Urinary bladder (tissue), 4 donors: ENCODE measurements around the gene SCML2. TPM values are rescaled to one million over a fixed set of nuclear protein-coding genes. Genes with fewer than 3 reads are reported as not detected.
"Not testable (repeated sequence)": the region's sequence is repeated elsewhere in the genome, so short reads cannot be mapped to it uniquely, and the experiment has no call there.

Experiments
- DNase-seq: peaks from one replicate; pipeline ENCODE4 v3.0.0-alpha.2; 2015; ENCODE audit errors: extremely low spot score
- H3K27ac ChIP-seq: one replicate; pipeline ENCODE4 v1.5.1; 2013; ENCODE audit warnings: low read depth, mild to moderate bottlenecking, moderate library complexity
- H3K36me3 ChIP-seq: one replicate; pipeline ENCODE4 v1.6.1; 2013; ENCODE audit warnings: mild to moderate bottlenecking, moderate library complexity; ENCODE audit not compliant: insufficient read depth
- H3K4me1 ChIP-seq: one replicate; pipeline ENCODE4 v1.6.1; 2013; ENCODE audit warnings: mild to moderate bottlenecking, moderate library complexity; ENCODE audit not compliant: insufficient read depth
- H3K4me3 ChIP-seq: one replicate; pipeline ENCODE4 v1.5.1; 2013; ENCODE audit warnings: low read depth, low read length
- WGBS: extraction: QIAGEN DNeasy Blood & Tissue Kit; methylation state at CpG from one replicate; pipeline ENCODE4 v1.1.7; 2013; 5-methylcytosine and 5-hydroxymethylcytosine counted together
- polyA plus RNA-seq: library from polyadenylated mRNA; stranded (reverse); fragments of 200-250 nt; gene quantifications from one replicate; pipeline ENCODE4 v1.2.3, GENCODE V29; 2013
- total RNA-seq: library from RNA; depleted of rRNA; stranded (reverse); fragments of >200 nt; gene quantifications from one replicate; pipeline ENCODE4 v1.2.3, GENCODE V29; 2014
- donor health status: healthy with polysubstance abuse.
- donor health status: healthy.

The SCML2 gene
- 12.6 TPM for total RNA-seq
- polyA plus RNA-seq, result 2.5 TPM

GRCh38 chrX:18354369-18355223 lies at the start of gene SCML2:
TSS of gene SCML2 (minus strand) at chrX:18354688. CDS start at chrX:18334071, 20,617 bp downstream.
- Histone ChIP-seq H3K36me3 (no peaks in the 10 kb centered on the region), H3K4me1 (no peaks in the 10 kb centered on the region), H3K4me3 (peak within 1 kb of the TSS; percentile 67), H3K27ac (no peak within 1 kb of the TSS)
- under 1% methylated on average over 82 of the region's 92 CpGs for WGBS
- no peak for DNase-seq

GRCh38 chrX:18401848-18402213 lies 47.3 kb upstream of the SCML2 start:
- H3K36me3 ChIP-seq, result no peaks in the 10 kb centered on the region
- no peak for DNase-seq
- no peaks in the 10 kb centered on the region for H3K4me1 ChIP-seq
- H3K27ac ChIP-seq, result no peak overlapping the region
- no peak overlapping the region for H3K4me3 ChIP-seq
- 77% methylated on average over 4 of the region's 4 CpGs for WGBS

- Histone ChIP-seq H3K4me1 (no peaks in the 10 kb centered on the region), H3K27ac (no peak overlapping the region), H3K4me3 (no peak overlapping the region), H3K36me3 (no peaks in the 10 kb centered on the region)
- WGBS, result 56% methylated on average over 11 of the region's 11 CpGs
- no peak for DNase-seq
Observed at GRCh38 chrX:18394477-18394876, 40.0 kb upstream of the SCML2 start.

- DNase-seq, result peak; percentile 21
- H3K27ac ChIP-seq, result no peak overlapping the region
- H3K4me3 ChIP-seq, result no peak overlapping the region
- H3K36me3 ChIP-seq, result peaks cover 1% of the 10 kb centered on the region
- WGBS, result 21% methylated on average over 9 of the region's 9 CpGs
- H3K4me1 ChIP-seq, result no peaks in the 10 kb centered on the region
Observed at GRCh38 chrX:18390941-18391538, 36.6 kb upstream of the SCML2 start.

- no peak overlapping the region for H3K4me3 ChIP-seq
- H3K4me1 ChIP-seq, result no peaks in the 10 kb centered on the region
- 59% methylated on average over 3 of the region's 3 CpGs for WGBS
- peaks cover 1% of the 10 kb centered on the region for H3K36me3 ChIP-seq
- DNase-seq, result no peak
- H3K27ac ChIP-seq, result no peak overlapping the region
Observed at GRCh38 chrX:18389966-18390365, 35.5 kb upstream of the SCML2 start.

GRCh38 chrX:18377796-18378195 lies 23.3 kb upstream of the SCML2 start:
- H3K36me3 ChIP-seq, result no peaks in the 10 kb centered on the region
- no peak overlapping the region for H3K27ac ChIP-seq
- WGBS, result 15% methylated on average over 6 of the region's 6 CpGs
- H3K4me3 ChIP-seq, result no peak overlapping the region
- DNase-seq, result no peak
- no peaks in the 10 kb centered on the region for H3K4me1 ChIP-seq

- H3K4me1 ChIP-seq, H3K4me3 ChIP-seq, DNase-seq, H3K27ac ChIP-seq, H3K36me3 ChIP-seq: not testable (repeated sequence)
- 89% methylated on average over 9 of the region's 9 CpGs for WGBS
Observed at GRCh38 chrX:18375131-18375805, 20.8 kb upstream of the SCML2 start.

- H3K36me3 ChIP-seq, DNase-seq, H3K4me1 ChIP-seq, H3K27ac ChIP-seq, H3K4me3 ChIP-seq: not testable (repeated sequence)
- WGBS, result 70% methylated on average over 5 of the region's 5 CpGs
Observed at GRCh38 chrX:18369096-18369495, 14.6 kb upstream of the SCML2 start.

- no peak for DNase-seq
- 72% methylated on average over 4 of the region's 4 CpGs for WGBS
- H3K4me3 ChIP-seq, result no peak overlapping the region
Observed at GRCh38 chrX:18368402-18368801, 13.9 kb upstream of the SCML2 start.

GRCh38 chrX:18360867-18361266 lies 6.4 kb upstream of the SCML2 start:
- no peaks in the 10 kb centered on the region for H3K4me1 ChIP-seq
- no peak for DNase-seq
- H3K4me3 ChIP-seq, result no peak overlapping the region
- no peaks in the 10 kb centered on the region for H3K36me3 ChIP-seq
- whole genome bisulfite sequencing, result 62% methylated on average over 4 of the region's 4 CpGs
- no peak overlapping the region for H3K27ac ChIP-seq

More at GRCh38 chrX:18368402-18368801, 13.9 kb upstream of the SCML2 start:
- no peaks in the 10 kb centered on the region for H3K4me1 ChIP-seq
- H3K27ac ChIP-seq, result no peak overlapping the region
- no peaks in the 10 kb centered on the region for H3K36me3 ChIP-seq

- no peaks in the 10 kb centered on the region for H3K4me1 ChIP-seq
- H3K27ac ChIP-seq, result no peak overlapping the region
- DNase-seq, result no peak
- WGBS, result under 1% methylated on average over 39 of the region's 50 CpGs
- peak overlapping the region; percentile 67 for H3K4me3 ChIP-seq
- no peaks in the 10 kb centered on the region for H3K36me3 ChIP-seq
Observed at GRCh38 chrX:18353931-18354368, 538 bp downstream of the SCML2 start.

GRCh38 chrX:18351784-18352183 lies 2.7 kb downstream of the SCML2 start:
- Histone ChIP-seq H3K27ac (no peak overlapping the region), H3K4me1 (no peaks in the 10 kb centered on the region), H3K36me3 (no peaks in the 10 kb centered on the region), H3K4me3 (no peak overlapping the region)
- 67% methylated on average over 2 of the region's 2 CpGs for WGBS
- no peak for DNase-seq

- Histone ChIP-seq H3K27ac (no peak overlapping the region), H3K36me3 (no peaks in the 10 kb centered on the region), H3K4me1 (no peaks in the 10 kb centered on the region), H3K4me3 (no peak overlapping the region)
- DNase-seq, result no peak
- 27% methylated on average over 2 of the region's 2 CpGs for whole genome bisulfite sequencing
Observed at GRCh38 chrX:18348047-18348446, 6.4 kb downstream of the SCML2 start.

- H3K4me3 ChIP-seq, result no peak overlapping the region
Observed at GRCh38 chrX:18309401-18309800, 45.1 kb downstream of the SCML2 start.

More at GRCh38 chrX:18309401-18309800, 45.1 kb downstream of the SCML2 start:
- Histone ChIP-seq H3K36me3 (no peaks in the 10 kb centered on the region), H3K4me1 (no peaks in the 10 kb centered on the region), H3K27ac (no peak overlapping the region)
- over 99% methylated on average over 4 of the region's 4 CpGs for WGBS
- no peak for DNase-seq
